IMR-90 (cell line): ENCODE measurements around the gene PPP2R5E. TPM values are rescaled to one million over a fixed set of nuclear protein-coding genes. Genes with fewer than 3 reads are reported as not detected.

ENCODE experiments used
- ATAC-seq: fragments of 200-7000 bp; cut with Tn5 transposase; 2 replicates; pipeline ENCODE4 v1.9.1; 2020; ENCODE audit warnings: low read depth, mild to moderate bottlenecking, moderate library complexity
- BruUV-seq: library from RNA; stranded (reverse); fragments of 400-500 nt; replicated peaks from 2 replicates; lab custom pipeline; 2021; lab: Mats Ljungman, UMichigan
- CTCF ChIA-PET: fragments of 300-600 bp; formaldehyde crosslinking; extraction: SDS; loops from one replicate; lab custom pipeline; 2021; ENCODE audit warnings: antibody characterized with exemption; lab: Yijun Ruan, JAX
- POLR2A ChIA-PET: fragments of 300-600 bp; sonication (Branson Sonifier 250); formaldehyde crosslinking; loops from one replicate; lab custom pipeline; 2022; ENCODE audit warnings: antibody characterized with exemption; ENCODE audit not compliant: unreplicated experiment; lab: Charles Lee
- DNase-seq: peaks from one replicate; pipeline ENCODE4 v3.0.0; 2013
- H2AFZ ChIP-seq: replicated peaks from 2 replicates; pipeline ENCODE3; 2013; ENCODE audit warnings: low read length, mild to moderate bottlenecking; ENCODE audit not compliant: poor library complexity
- H2AK5ac ChIP-seq: 2 replicates; pipeline ENCODE4 v1.6.1; 2013; ENCODE audit warnings: low read depth, low read length, inconsistent platforms
- H2AK9ac ChIP-seq: replicated peaks from 2 replicates; pipeline ENCODE3; 2013; ENCODE audit warnings: mild to moderate bottlenecking, low read depth, low read length, moderate library complexity; ENCODE audit not compliant: poor library complexity
- H2BK120ac ChIP-seq: 2 replicates; pipeline ENCODE4 v1.6.1; 2013; ENCODE audit warnings: low read depth, low read length, inconsistent platforms
- H2BK15ac ChIP-seq: 3 replicates; pipeline ENCODE4 v1.6.1; 2013; ENCODE audit warnings: low read depth, low read length, inconsistent platforms
- H2BK20ac ChIP-seq: 2 replicates; pipeline ENCODE4 v1.6.1; 2013; ENCODE audit warnings: low read depth, mild to moderate bottlenecking, inconsistent platforms, low read length, moderate library complexity
- H2BK5ac ChIP-seq: 2 replicates; pipeline ENCODE4 v1.6.1; 2013; ENCODE audit warnings: mild to moderate bottlenecking, low read depth, low read length, inconsistent platforms; ENCODE audit not compliant: poor library complexity, severe bottlenecking
- H3K14ac ChIP-seq: replicated peaks from 2 replicates; pipeline ENCODE4 v1.6.1; 2013; ENCODE audit warnings: low read depth, low read length, inconsistent platforms
- H3K18ac ChIP-seq: 2 replicates; pipeline ENCODE4 v1.6.1; 2013; ENCODE audit warnings: low read depth, low read length, control low read depth
- H3K23ac ChIP-seq: 2 replicates; pipeline ENCODE4 v1.6.1; 2013; ENCODE audit warnings: low read depth, low read length, inconsistent platforms
- H3K27ac ChIP-seq: 2 replicates; pipeline ENCODE4 v1.5.1; 2013; ENCODE audit warnings: mild to moderate bottlenecking, control low read depth, low read length; ENCODE audit not compliant: insufficient read depth
- H3K27me3 ChIP-seq: 2 replicates; pipeline ENCODE4 v1.6.1; 2013; ENCODE audit warnings: low read length; ENCODE audit not compliant: control insufficient read depth, insufficient read depth
- H3K36me3 ChIP-seq: 2 replicates; pipeline ENCODE4 v1.6.1; 2013; ENCODE audit warnings: low read length, mixed read lengths; ENCODE audit not compliant: control insufficient read depth, insufficient read depth
- H3K4ac ChIP-seq: 2 replicates; pipeline ENCODE4 v1.6.1; 2013; ENCODE audit warnings: low read depth, low read length, inconsistent platforms
- H3K4me1 ChIP-seq: 2 replicates; pipeline ENCODE4 v1.6.1; 2013; ENCODE audit warnings: low read length, mixed read lengths; ENCODE audit not compliant: control insufficient read depth, insufficient read depth
- H3K4me2 ChIP-seq: 2 replicates; pipeline ENCODE4 v1.6.1; 2013; ENCODE audit warnings: low read depth, mild to moderate bottlenecking, control low read depth, low read length, moderate library complexity
- H3K4me3 ChIP-seq: 2 replicates; pipeline ENCODE4 v1.5.1; 2013; ENCODE audit warnings: low read depth, mild to moderate bottlenecking, control low read depth, low read length, moderate library complexity; ENCODE audit not compliant: insufficient read depth
- H3K56ac ChIP-seq: 2 replicates; pipeline ENCODE4 v1.6.1; 2013; ENCODE audit warnings: low read length, inconsistent platforms; ENCODE audit not compliant: insufficient read depth; ENCODE audit errors: extremely low read depth
- H3K79me1 ChIP-seq, 2 experiments: 2 replicates each; pipeline ENCODE4 v1.6.1; 2013; ENCODE audit warnings: low read length in 2 of 2, inconsistent platforms in 1 of 2, low read depth in 1 of 2
- H3K9ac ChIP-seq: 2 replicates; pipeline ENCODE4 v1.6.1; 2013; ENCODE audit warnings: low read depth, low read length, control low read depth
- H3K9me1 ChIP-seq: 2 replicates; pipeline ENCODE4 v1.6.1; 2013; ENCODE audit warnings: low read length, inconsistent platforms; ENCODE audit not compliant: insufficient read depth
- H3K9me3 ChIP-seq: 2 replicates; pipeline ENCODE4 v1.6.1; 2013; ENCODE audit warnings: low read length; ENCODE audit not compliant: control insufficient read depth, insufficient read depth
- H4K20me1 ChIP-seq: 2 replicates; pipeline ENCODE4 v1.6.1; 2013; ENCODE audit warnings: low read length, inconsistent platforms; ENCODE audit not compliant: insufficient read depth
- H4K5ac ChIP-seq: 2 replicates; pipeline ENCODE4 v1.6.1; 2013; ENCODE audit warnings: mild to moderate bottlenecking, low read depth, low read length, control low read depth
- H4K8ac ChIP-seq, 2 experiments: 2 replicates each; pipeline ENCODE4 v1.6.1; 2013; ENCODE audit warnings: low read depth in 2 of 2, low read length in 2 of 2, control low read depth in 1 of 2, inconsistent platforms in 1 of 2
- H4K91ac ChIP-seq: 2 replicates; pipeline ENCODE4 v1.6.1; 2013; ENCODE audit warnings: low read depth, low read length, inconsistent platforms; ENCODE audit not compliant: insufficient read depth
- BHLHE40 ChIP-seq: fragments of 150-350 bp; IDR thresholded peaks from 2 replicates; pipeline ENCODE4 v1.6.1; 2016; ENCODE audit warnings: mild to moderate bottlenecking, low read depth, low read length
- FOS ChIP-seq: fragments of 150-350 bp; IDR thresholded peaks from 2 replicates; pipeline ENCODE4 v1.6.1; 2016; ENCODE audit warnings: low read depth, low read length
- MAFK ChIP-seq: IDR thresholded peaks from 2 replicates; pipeline ENCODE4 v1.6.1; 2012; ENCODE audit warnings: low read depth, low read length, improper control_type of control experiment
- MAZ ChIP-seq: IDR thresholded peaks from 2 replicates; pipeline ENCODE4 v1.6.1; 2012; ENCODE audit warnings: low read depth, mild to moderate bottlenecking, low read length, improper control_type of control experiment, moderate library complexity, borderline replicate concordance
- NFE2L2 ChIP-seq: fragments of 150-350 bp; IDR thresholded peaks from 2 replicates; pipeline ENCODE4 v1.6.1; 2016; ENCODE audit warnings: low read depth, mild to moderate bottlenecking, low read length
- RAD21 ChIP-seq: IDR thresholded peaks from 2 replicates; pipeline ENCODE4 v1.6.1; 2012; ENCODE audit warnings: low read length, improper control_type of control experiment
- whole genome bisulfite sequencing, 2 experiments: methylation state at CpG; one replicate each; pipeline versions ENCODE4 v1.1.5 to v1.1.7; 2013; ENCODE audit warnings: missing lambda C conversion rate in 2 of 2; ENCODE audit not compliant: insufficient read length in 1 of 2; ENCODE audit errors: extremely low coverage in 2 of 2; 5-methylcytosine and 5-hydroxymethylcytosine counted together
- dilution Hi-C: fragments of 300-500 bp; cut with HindIII; formaldehyde crosslinking; loops from one replicate; pipeline ENCODE4 v1.14.3; 2018; ENCODE audit warnings: low sequenced_read_pairs; ENCODE audit not compliant: unreplicated experiment
- in situ Hi-C: fragments of 300-500 bp; cut with MboI; formaldehyde crosslinking; loops from 3 replicates; pipeline ENCODE4 v1.14.3; 2019; ENCODE audit warnings: low sequenced_read_pairs, inconsistent platforms, mixed read lengths
- intact Hi-C: fragments of 100-400 bp; cut with micrococcal nuclease; formaldehyde crosslinking; loops from 2 replicates; pipeline ENCODE4 v1.10.0; 2022
- polyA plus RNA-seq, 3 experiments: library from polyadenylated mRNA; depleted of rRNA; stranded (reverse); fragments of >200 nt; gene quantifications; 2 replicates each; pipeline ENCODE4 v1.2.3, GENCODE V29; 2012; ENCODE audit warnings: low replicate concordance in 1 of 3
- total RNA-seq: library from RNA; depleted of rRNA; stranded (reverse); fragments of >200 nt; gene quantifications from 2 replicates; pipeline ENCODE4 v1.2.3, GENCODE V29; 2012
- TF ChIP-seq, protein P1 (sequence below): fragments of 150-350 bp; IDR thresholded peaks from 2 replicates; pipeline ENCODE4 v1.6.1; 2016; ENCODE audit warnings: low read depth, mild to moderate bottlenecking, low read length, moderate library complexity, borderline replicate concordance
- TF ChIP-seq, protein P2 (sequence below): fragments of 150-350 bp; IDR thresholded peaks from 2 replicates; pipeline ENCODE4 v1.6.1; 2017; ENCODE audit warnings: mild to moderate bottlenecking, antibody characterized with exemption, low read length, low read depth
- TF ChIP-seq, protein P3 (sequence below): conservative IDR thresholded peaks from 2 replicates; pipeline ENCODE4 v1.5.1; 2012; ENCODE audit warnings: mild to moderate bottlenecking, low read depth, low read length, improper control_type of control experiment

Gene PPP2R5E
- total and polyA plus RNA-seq, 2 of the 4 experiments (the other 2 are of a cell fraction) = 9.7 to 12.2 TPM

DNA sequence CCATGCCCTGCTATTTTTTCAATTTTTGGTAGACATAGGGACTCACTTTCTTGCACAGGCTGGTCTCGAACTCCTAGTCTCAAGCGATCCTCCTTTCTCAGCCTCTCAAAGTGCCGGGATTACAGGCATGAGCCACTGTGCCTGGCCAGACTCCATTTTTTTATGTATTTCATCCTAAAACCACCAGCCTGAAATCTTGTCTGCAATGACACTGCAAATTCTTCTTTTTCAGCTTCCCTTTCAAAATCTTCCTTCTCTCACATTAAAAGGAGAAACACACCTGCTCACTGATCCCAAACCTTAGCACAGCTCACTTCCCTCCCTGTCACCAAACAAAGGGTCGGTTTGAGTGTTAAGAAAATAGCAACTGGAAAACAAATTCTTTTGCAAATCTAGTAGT lies 62.6 kb downstream of the PPP2R5E start:
- H2BK120ac ChIP-seq = no peak overlapping the region
- no peak overlapping the region for H2BK15ac ChIP-seq
- H4K8ac ChIP-seq = no peak overlapping the region
- H2BK5ac ChIP-seq = no peak overlapping the region
- H4K5ac ChIP-seq = no peak overlapping the region
- intact Hi-C loops (no loop called here), in situ Hi-C loops (no loop called here), dilution Hi-C loops (no loop called here)
- no peak for DNase-seq
- H3K9me3 ChIP-seq = no peaks in the 10 kb centered on the region
- no peak overlapping the region for H3K18ac ChIP-seq
- no peaks in the 10 kb centered on the region for H3K36me3 ChIP-seq
- no peak overlapping the region for H2AFZ ChIP-seq
- H3K27ac ChIP-seq = no peak overlapping the region
- ChIA-PET CTCF (no interaction called here), POLR2A (no interaction called here)
- H4K91ac ChIP-seq = no peak overlapping the region
- no peak for ATAC-seq
- H3K4me1 ChIP-seq = peaks cover 6% of the 10 kb centered on the region
- peaks cover 44% of the 10 kb centered on the region for H4K20me1 ChIP-seq
- WGBS, 2 experiments = 93% methylated on average over 3 of the region's 4 CpGs; no CpG with 5 or more reads in 1 of the 2 experiments
- no peak overlapping the region for H3K4ac ChIP-seq
- H3K14ac ChIP-seq = no peak overlapping the region
- no peak overlapping the region for H3K23ac ChIP-seq
- TF ChIP-seq NFE2L2 (0 out of 2 replicates have a peak, but pooled peaks have one; percentile 19), BHLHE40 (no peak), MAFK (no peak), MAZ (no peak), RAD21 (no peak), FOS (no peak)
- TF ChIP-seq, protein P1, sequence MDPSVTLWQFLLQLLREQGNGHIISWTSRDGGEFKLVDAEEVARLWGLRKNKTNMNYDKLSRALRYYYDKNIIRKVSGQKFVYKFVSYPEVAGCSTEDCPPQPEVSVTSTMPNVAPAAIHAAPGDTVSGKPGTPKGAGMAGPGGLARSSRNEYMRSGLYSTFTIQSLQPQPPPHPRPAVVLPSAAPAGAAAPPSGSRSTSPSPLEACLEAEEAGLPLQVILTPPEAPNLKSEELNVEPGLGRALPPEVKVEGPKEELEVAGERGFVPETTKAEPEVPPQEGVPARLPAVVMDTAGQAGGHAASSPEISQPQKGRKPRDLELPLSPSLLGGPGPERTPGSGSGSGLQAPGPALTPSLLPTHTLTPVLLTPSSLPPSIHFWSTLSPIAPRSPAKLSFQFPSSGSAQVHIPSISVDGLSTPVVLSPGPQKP = no peak
- TF ChIP-seq, protein P2, sequence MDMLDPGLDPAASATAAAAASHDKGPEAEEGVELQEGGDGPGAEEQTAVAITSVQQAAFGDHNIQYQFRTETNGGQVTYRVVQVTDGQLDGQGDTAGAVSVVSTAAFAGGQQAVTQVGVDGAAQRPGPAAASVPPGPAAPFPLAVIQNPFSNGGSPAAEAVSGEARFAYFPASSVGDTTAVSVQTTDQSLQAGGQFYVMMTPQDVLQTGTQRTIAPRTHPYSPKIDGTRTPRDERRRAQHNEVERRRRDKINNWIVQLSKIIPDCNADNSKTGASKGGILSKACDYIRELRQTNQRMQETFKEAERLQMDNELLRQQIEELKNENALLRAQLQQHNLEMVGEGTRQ = no peak
- TF ChIP-seq, protein P3, sequence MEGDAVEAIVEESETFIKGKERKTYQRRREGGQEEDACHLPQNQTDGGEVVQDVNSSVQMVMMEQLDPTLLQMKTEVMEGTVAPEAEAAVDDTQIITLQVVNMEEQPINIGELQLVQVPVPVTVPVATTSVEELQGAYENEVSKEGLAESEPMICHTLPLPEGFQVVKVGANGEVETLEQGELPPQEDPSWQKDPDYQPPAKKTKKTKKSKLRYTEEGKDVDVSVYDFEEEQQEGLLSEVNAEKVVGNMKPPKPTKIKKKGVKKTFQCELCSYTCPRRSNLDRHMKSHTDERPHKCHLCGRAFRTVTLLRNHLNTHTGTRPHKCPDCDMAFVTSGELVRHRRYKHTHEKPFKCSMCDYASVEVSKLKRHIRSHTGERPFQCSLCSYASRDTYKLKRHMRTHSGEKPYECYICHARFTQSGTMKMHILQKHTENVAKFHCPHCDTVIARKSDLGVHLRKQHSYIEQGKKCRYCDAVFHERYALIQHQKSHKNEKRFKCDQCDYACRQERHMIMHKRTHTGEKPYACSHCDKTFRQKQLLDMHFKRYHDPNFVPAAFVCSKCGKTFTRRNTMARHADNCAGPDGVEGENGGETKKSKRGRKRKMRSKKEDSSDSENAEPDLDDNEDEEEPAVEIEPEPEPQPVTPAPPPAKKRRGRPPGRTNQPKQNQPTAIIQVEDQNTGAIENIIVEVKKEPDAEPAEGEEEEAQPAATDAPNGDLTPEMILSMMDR = no peak
- no TSS peak for BruUV-seq
- H3K4me2 ChIP-seq = no peak overlapping the region
- H3K56ac ChIP-seq = no peak overlapping the region
- no peak overlapping the region for H2BK20ac ChIP-seq
- peaks cover 29 to 56% of the 10 kb centered on the region in 2 experiments for H3K79me1 ChIP-seq
- H2AK9ac ChIP-seq = no peak overlapping the region
- peaks cover 10% of the 10 kb centered on the region; the same call in 1 of the 2 replicates for H3K9me1 ChIP-seq
- no peaks in the 10 kb centered on the region for H3K27me3 ChIP-seq
- no peak overlapping the region for H3K4me3 ChIP-seq
- no peak overlapping the region for H3K9ac ChIP-seq
- H2AK5ac ChIP-seq = no peak overlapping the region
